ENCODE results near the gene HOMEZ. TPM values are rescaled to one million over a fixed set of nuclear protein-coding genes. Genes with fewer than 3 reads are reported as not detected.

The HOMEZ gene
- polyA plus RNA-seq, 1 of the 3 experiments (the other 2 are of a cell fraction), result 7.7 TPM

DNA sequence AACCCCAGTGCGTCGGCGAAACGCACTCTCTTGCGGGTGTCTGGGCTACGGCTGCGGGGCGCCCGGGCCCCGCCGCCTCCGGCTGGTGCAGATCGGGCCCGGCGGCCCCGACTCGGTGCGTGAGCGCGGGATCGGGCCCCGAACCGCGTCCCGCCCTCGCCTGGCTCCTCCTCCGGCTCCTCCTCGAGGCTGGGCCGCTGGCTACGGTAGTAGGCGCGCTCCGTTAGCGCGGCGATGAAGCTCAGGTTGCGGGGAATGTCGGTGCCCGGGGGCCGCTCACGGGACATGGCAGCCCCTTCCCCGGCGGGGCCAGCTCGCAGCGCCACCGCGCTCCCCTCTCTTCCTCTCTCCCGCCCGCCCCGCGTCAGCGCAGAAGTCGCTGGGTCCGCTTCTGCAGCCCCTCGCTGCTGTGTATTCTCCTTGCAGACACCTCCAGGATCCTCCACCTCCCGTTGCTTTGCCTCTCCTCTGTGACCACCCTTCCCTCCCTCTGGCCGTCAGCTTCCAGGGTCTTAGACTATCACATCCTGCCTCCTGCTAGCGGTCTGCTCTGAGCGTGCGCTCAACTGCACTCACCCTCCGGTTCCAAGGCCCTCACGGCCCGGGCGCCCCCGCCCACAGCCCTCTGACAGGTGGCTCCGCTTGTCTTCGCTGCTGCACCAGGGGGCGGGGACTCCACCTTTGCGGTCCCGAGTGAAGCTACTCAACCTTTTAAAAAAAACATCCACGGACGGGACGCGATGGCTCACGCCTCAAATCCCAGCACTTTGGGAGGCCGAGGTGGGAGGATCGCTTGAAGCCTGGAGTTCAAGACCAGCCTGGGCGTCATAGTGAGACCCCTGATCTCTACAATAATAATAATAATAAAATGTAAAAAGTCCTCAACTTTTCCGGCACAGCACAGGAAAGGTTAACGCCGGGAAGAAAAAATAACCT, 16.6 kb upstream of the HOMEZ start, which contains the start of gene PPP1R3E:
Gene PPP1R3E (minus strand): TSS at position 570 of the 936 bp plus-strand sequence. CDS start 283 bp downstream, at position 287.
- peak within 1 kb of the TSS; percentile 89 for H2AFZ ChIP-seq (ENCODE audit: low read depth)
- peak within 1 kb of the TSS; percentile 88 to 93 for H3K27ac ChIP-seq (ENCODE audit: low read depth in 2 of 2, low read length in 1 of 2)
- peak within 1 kb of the TSS; percentile 97 for H3K4me2 ChIP-seq
- H3K4me1 ChIP-seq (ENCODE audit: control insufficient read depth in 1 of 2, insufficient read depth in 2 of 2, low read depth in 1 of 2, low read length in 1 of 2), result peaks cover 18 to 23% of the 10 kb centered on the region in 2 experiments; a peak in 3 of 4 replicates
- no peak for TF ChIP-seq EZH2phosphoT487 (IDR thresholded peaks at IDR 0.05; ENCODE audit: borderline replicate concordance, low read depth)
- 0 out of 2 replicates have a peak, but pooled peaks have one; percentile 3 for TF ChIP-seq ELF1 (IDR thresholded peaks at IDR 0.05)
- TF ChIP-seq TAF1 (IDR thresholded peaks at IDR 0.05; ENCODE audit: borderline replicate concordance, low read depth, low read length), result 0 out of 2 replicates have a peak, but pooled peaks have one; percentile 14
- TF ChIP-seq TCF12 (IDR thresholded peaks at IDR 0.05), result no peak
- no peak for TF ChIP-seq GABPA (IDR thresholded peaks at IDR 0.05; ENCODE audit: low read depth)
- TF ChIP-seq, protein P1, sequence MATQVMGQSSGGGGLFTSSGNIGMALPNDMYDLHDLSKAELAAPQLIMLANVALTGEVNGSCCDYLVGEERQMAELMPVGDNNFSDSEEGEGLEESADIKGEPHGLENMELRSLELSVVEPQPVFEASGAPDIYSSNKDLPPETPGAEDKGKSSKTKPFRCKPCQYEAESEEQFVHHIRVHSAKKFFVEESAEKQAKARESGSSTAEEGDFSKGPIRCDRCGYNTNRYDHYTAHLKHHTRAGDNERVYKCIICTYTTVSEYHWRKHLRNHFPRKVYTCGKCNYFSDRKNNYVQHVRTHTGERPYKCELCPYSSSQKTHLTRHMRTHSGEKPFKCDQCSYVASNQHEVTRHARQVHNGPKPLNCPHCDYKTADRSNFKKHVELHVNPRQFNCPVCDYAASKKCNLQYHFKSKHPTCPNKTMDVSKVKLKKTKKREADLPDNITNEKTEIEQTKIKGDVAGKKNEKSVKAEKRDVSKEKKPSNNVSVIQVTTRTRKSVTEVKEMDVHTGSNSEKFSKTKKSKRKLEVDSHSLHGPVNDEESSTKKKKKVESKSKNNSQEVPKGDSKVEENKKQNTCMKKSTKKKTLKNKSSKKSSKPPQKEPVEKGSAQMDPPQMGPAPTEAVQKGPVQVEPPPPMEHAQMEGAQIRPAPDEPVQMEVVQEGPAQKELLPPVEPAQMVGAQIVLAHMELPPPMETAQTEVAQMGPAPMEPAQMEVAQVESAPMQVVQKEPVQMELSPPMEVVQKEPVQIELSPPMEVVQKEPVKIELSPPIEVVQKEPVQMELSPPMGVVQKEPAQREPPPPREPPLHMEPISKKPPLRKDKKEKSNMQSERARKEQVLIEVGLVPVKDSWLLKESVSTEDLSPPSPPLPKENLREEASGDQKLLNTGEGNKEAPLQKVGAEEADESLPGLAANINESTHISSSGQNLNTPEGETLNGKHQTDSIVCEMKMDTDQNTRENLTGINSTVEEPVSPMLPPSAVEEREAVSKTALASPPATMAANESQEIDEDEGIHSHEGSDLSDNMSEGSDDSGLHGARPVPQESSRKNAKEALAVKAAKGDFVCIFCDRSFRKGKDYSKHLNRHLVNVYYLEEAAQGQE (IDR thresholded peaks at IDR 0.05; ENCODE audit: low read depth, low read length), result peak; percentile 11; the same call in 1 of the 2 replicates
- TF ChIP-seq, protein P2, sequence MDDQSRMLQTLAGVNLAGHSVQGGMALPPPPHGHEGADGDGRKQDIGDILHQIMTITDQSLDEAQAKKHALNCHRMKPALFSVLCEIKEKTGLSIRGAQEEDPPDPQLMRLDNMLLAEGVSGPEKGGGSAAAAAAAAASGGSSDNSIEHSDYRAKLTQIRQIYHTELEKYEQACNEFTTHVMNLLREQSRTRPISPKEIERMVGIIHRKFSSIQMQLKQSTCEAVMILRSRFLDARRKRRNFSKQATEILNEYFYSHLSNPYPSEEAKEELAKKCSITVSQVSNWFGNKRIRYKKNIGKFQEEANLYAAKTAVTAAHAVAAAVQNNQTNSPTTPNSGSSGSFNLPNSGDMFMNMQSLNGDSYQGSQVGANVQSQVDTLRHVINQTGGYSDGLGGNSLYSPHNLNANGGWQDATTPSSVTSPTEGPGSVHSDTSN (IDR thresholded peaks at IDR 0.05), result no peak
- no peak for TF ChIP-seq POLR2AphosphoS5 (IDR thresholded peaks at IDR 0.05; ENCODE audit: low read depth, low read length)
- 0 out of 2 replicates have a peak, but pooled peaks have one; percentile 8 for TF ChIP-seq YY1 (IDR thresholded peaks at IDR 0.05; ENCODE audit: low read depth)
- TF ChIP-seq, protein P3, sequence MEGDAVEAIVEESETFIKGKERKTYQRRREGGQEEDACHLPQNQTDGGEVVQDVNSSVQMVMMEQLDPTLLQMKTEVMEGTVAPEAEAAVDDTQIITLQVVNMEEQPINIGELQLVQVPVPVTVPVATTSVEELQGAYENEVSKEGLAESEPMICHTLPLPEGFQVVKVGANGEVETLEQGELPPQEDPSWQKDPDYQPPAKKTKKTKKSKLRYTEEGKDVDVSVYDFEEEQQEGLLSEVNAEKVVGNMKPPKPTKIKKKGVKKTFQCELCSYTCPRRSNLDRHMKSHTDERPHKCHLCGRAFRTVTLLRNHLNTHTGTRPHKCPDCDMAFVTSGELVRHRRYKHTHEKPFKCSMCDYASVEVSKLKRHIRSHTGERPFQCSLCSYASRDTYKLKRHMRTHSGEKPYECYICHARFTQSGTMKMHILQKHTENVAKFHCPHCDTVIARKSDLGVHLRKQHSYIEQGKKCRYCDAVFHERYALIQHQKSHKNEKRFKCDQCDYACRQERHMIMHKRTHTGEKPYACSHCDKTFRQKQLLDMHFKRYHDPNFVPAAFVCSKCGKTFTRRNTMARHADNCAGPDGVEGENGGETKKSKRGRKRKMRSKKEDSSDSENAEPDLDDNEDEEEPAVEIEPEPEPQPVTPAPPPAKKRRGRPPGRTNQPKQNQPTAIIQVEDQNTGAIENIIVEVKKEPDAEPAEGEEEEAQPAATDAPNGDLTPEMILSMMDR (IDR thresholded peaks at IDR 0.05), result no peak
- peak within 1 kb of the TSS; percentile 74 for H3K9ac ChIP-seq
- ChIA-PET CTCF (interaction anchor here (0.9 to 4.7 kb wide), 12 partner anchors 8 to 225 kb away, joined by 3 to 26 read pairs (median 8); partner anchors contain the start of genes HOMEZ and PABPN1), POLR2A (interaction anchor here (0.7 to 1.6 kb wide), 3 partner anchors 18 to 207 kb away, joined by 4 to 7 read pairs (median 5); partner anchors contain the start of genes ACIN1, C14orf119 and PABPN1)
- H3K36me3 ChIP-seq (replicated peaks in 1 of 2; ENCODE audit: control insufficient read depth in 1 of 2, insufficient read depth in 2 of 2, low read length in 1 of 2), result peaks cover 0 to 4% of the 10 kb centered on the region in 2 experiments
- no peaks in the 10 kb centered on the region for H3K27me3 ChIP-seq (ENCODE audit: insufficient read depth)
- H3K4me3 ChIP-seq (ENCODE audit: low read depth in 2 of 2, low read length in 1 of 2), result peak within 1 kb of the TSS; percentile 69 to 91
- no peaks in the 10 kb centered on the region for H3K9me2 ChIP-seq
- H3F3A ChIP-seq (replicated peaks; ENCODE audit: insufficient read depth), result peaks cover 27% of the 10 kb centered on the region
- H3K9me3 ChIP-seq, result no peaks in the 10 kb centered on the region
- H3K79me2 ChIP-seq (ENCODE audit: insufficient read depth), result peaks cover 19% of the 10 kb centered on the region
- peak; percentile 68 for DNase-seq
- WGBS (ENCODE audit: low lambda C conversion rate), result 7% methylated on average over 31 of the region's 81 CpGs
- H4K20me1 ChIP-seq (ENCODE audit: insufficient read depth), result no peaks in the 10 kb centered on the region
